ENCODE measurements around the gene CLBA1.

GRCh38 chr14:104940526-104941150 is 45.0 kb upstream of the CLBA1 start:
- TF ChIP-seq POLR2A (IDR thresholded peaks at IDR 0.05), result no peak
- TF ChIP-seq, protein P1, sequence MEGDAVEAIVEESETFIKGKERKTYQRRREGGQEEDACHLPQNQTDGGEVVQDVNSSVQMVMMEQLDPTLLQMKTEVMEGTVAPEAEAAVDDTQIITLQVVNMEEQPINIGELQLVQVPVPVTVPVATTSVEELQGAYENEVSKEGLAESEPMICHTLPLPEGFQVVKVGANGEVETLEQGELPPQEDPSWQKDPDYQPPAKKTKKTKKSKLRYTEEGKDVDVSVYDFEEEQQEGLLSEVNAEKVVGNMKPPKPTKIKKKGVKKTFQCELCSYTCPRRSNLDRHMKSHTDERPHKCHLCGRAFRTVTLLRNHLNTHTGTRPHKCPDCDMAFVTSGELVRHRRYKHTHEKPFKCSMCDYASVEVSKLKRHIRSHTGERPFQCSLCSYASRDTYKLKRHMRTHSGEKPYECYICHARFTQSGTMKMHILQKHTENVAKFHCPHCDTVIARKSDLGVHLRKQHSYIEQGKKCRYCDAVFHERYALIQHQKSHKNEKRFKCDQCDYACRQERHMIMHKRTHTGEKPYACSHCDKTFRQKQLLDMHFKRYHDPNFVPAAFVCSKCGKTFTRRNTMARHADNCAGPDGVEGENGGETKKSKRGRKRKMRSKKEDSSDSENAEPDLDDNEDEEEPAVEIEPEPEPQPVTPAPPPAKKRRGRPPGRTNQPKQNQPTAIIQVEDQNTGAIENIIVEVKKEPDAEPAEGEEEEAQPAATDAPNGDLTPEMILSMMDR (IDR thresholded peaks at IDR 0.05), result no peak
- no peak for TF ChIP-seq POLR2AphosphoS5 (IDR thresholded peaks at IDR 0.05)
